ENCODE measurements around the gene PTPRG.

- TF ChIP-seq, protein P1, sequence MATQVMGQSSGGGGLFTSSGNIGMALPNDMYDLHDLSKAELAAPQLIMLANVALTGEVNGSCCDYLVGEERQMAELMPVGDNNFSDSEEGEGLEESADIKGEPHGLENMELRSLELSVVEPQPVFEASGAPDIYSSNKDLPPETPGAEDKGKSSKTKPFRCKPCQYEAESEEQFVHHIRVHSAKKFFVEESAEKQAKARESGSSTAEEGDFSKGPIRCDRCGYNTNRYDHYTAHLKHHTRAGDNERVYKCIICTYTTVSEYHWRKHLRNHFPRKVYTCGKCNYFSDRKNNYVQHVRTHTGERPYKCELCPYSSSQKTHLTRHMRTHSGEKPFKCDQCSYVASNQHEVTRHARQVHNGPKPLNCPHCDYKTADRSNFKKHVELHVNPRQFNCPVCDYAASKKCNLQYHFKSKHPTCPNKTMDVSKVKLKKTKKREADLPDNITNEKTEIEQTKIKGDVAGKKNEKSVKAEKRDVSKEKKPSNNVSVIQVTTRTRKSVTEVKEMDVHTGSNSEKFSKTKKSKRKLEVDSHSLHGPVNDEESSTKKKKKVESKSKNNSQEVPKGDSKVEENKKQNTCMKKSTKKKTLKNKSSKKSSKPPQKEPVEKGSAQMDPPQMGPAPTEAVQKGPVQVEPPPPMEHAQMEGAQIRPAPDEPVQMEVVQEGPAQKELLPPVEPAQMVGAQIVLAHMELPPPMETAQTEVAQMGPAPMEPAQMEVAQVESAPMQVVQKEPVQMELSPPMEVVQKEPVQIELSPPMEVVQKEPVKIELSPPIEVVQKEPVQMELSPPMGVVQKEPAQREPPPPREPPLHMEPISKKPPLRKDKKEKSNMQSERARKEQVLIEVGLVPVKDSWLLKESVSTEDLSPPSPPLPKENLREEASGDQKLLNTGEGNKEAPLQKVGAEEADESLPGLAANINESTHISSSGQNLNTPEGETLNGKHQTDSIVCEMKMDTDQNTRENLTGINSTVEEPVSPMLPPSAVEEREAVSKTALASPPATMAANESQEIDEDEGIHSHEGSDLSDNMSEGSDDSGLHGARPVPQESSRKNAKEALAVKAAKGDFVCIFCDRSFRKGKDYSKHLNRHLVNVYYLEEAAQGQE (IDR thresholded peaks at IDR 0.05; ENCODE audit: insufficient read depth in 1 of 2, low read depth in 2 of 2, low read length in 2 of 2) = no peak
- TF ChIP-seq SIN3A (IDR thresholded peaks at IDR 0.05; ENCODE audit: borderline replicate concordance, insufficient read depth, low read length) (no peak), POLR2AphosphoS5 (IDR thresholded peaks at IDR 0.05; ENCODE audit: low read depth, low read length) (no peak)
Observed at GRCh38 chr3:61617041-61617440, 55.7 kb downstream of the PTPRG start.

Data from PFSK-1 (cell line).